Adrenal gland (tissue), 12 donors: Measurements from ENCODE around the gene CASP14. TPM values are rescaled to one million over a fixed set of nuclear protein-coding genes. Genes with fewer than 3 reads are reported as not detected.

Source experiments
- DNase-seq, 7 donors: peaks; one replicate each; pipeline ENCODE4 v3.0.0-alpha.2; 2019 to 2020
- H3K27ac ChIP-seq, 5 donors: fragments of 200-600 bp; sonication (generic) in 4 of 5; 1 replicate in 3 of 5; 2 replicates in 2 of 5; pipeline versions ENCODE4 v1.5.1 to v1.8.0; 2016 to 2020; ENCODE audit warnings: mild to moderate bottlenecking in 1 of 5
- H3K27me3 ChIP-seq: fragments of 200-600 bp; 2 replicates; pipeline ENCODE4 v1.8.0; 2021
- H3K36me3 ChIP-seq, 2 donors: fragments of 200-600 bp; replicated peaks in 1 of 2; 1 replicate in 1 of 2; 2 replicates in 1 of 2; pipeline versions ENCODE4 v1.5.1 to v1.8.0; 2018 to 2022
- H3K4me1 ChIP-seq, 2 donors: fragments of 200-600 bp; replicated peaks in 1 of 2; 1 replicate in 1 of 2; 2 replicates in 1 of 2; pipeline versions ENCODE4 v1.5.1 to v1.8.0; 2018 to 2021
- H3K4me3 ChIP-seq, 4 donors: fragments of 200-600 bp; sonication (generic) in 3 of 4; one replicate each; pipeline ENCODE4 v1.5.1; 2016 to 2018
- H3K9me3 ChIP-seq, 3 donors: fragments of 200-600 bp; sonication (generic) in 1 of 3; replicated peaks in 1 of 3; 1 replicate in 2 of 3; 2 replicates in 1 of 3; pipeline versions ENCODE4 v1.5.1 to v1.8.0; 2016 to 2021
- CTCF ChIP-seq, 6 experiments: fragments of 450-650 bp in 4 of 6; fragments of 200-600 bp in 2 of 6; sonication (generic) in 1 of 6; IDR thresholded peaks; 1 replicate in 5 of 6; 2 replicates in 1 of 6; pipeline versions ENCODE4 v1.5.1 to v1.8.0; 2016 to 2021; ENCODE audit warnings: antibody characterized with exemption in 6 of 6, mild to moderate bottlenecking in 2 of 6, moderate library complexity in 1 of 6
- POLR2A ChIP-seq, 2 donors: fragments of 450-650 bp; IDR thresholded peaks; one replicate each; pipeline ENCODE4 v1.6.1; 2017; ENCODE audit warnings: antibody characterized with exemption in 2 of 2, mild to moderate bottlenecking in 2 of 2, moderate library complexity in 1 of 2
- WGBS, 4 donors: extraction: QIAGEN DNeasy Blood & Tissue Kit in 2 of 4; methylation state at CpG; one replicate each; pipeline versions ENCODE4 v1.1.5 to v1.1.7; 2013 to 2017; 5-methylcytosine and 5-hydroxymethylcytosine counted together
- intact Hi-C, 2 donors: fragments of 100-400 bp; cut with DNase I; formaldehyde crosslinking; loops; one replicate each; pipeline versions ENCODE4 v1.14.1 to v1.15.0; 2022 to 2023
- polyA plus RNA-seq, 3 donors: library from polyadenylated mRNA; stranded (reverse); fragments of 200-250 nt in 2 of 3; fragments of 350-450 nt in 1 of 3; fragmentation: Illumina TruSeq in 1 of 3; extraction: RNeasy Lipid Tissue Mini Kit (QIAGEN cat#74804) in 1 of 3; gene quantifications; one replicate each; pipeline ENCODE4 v1.2.3, GENCODE V29; 2013 to 2014
- total RNA-seq, 9 donors: library from RNA; depleted of rRNA in 4 of 9; stranded (reverse); fragments of >200 nt in 4 of 9; fragments of 120-200 nt in 1 of 9; fragmentation: NEBNext Ultra II Directional in 1 of 9; extraction: Animal tissue kit (Norgen Biotek cat#: 25700) in 1 of 9; gene quantifications; one replicate each; pipeline versions ENCODE4 v1.1.0 to v1.2.4, GENCODE V29; 2013 to 2023
- donor health status: healthy with polysubstance abuse.
- donor health status: Bipolar disorder and iron deficiency.
- donor health status: DM: yes; HTN: yes; CAD: no.
- donor health status: DM: no; HTN: no; CAD: no.
- donor health status: DM: no; HTN: no; CAD: no.
- donor health status: DM: yes; HTN: yes; CAD: no.

CASP14 gene
- total and polyA plus RNA-seq, 12 donors: not detected

- WGBS, 4 donors: 46 to 56% (median 49%) methylated on average over 4 of the region's 4 CpGs
- H3K4me1 ChIP-seq: no peaks in the 10 kb centered on the region
Measured at GRCh38 chr19:15037586-15037985, 11.7 kb upstream of the CASP14 start.

GRCh38 chr19:15038294-15038693, 11.0 kb upstream of the CASP14 start:
- H3K4me1 ChIP-seq: no peaks in the 10 kb centered on the region
- no peak for TF ChIP-seq CTCF (IDR thresholded peaks at IDR 0.05)
- no peak for TF ChIP-seq POLR2A (IDR thresholded peaks at IDR 0.05)
- no peak overlapping the region for H3K4me3 ChIP-seq
- no peaks in the 10 kb centered on the region for H3K9me3 ChIP-seq
- 56 to 70% (median 63%) methylated on average over 3 of the region's 3 CpGs for WGBS, 4 donors
- H3K36me3 ChIP-seq: no peaks in the 10 kb centered on the region
- intact Hi-C loops: no loop called here
- no peak for DNase-seq
- no peak overlapping the region for H3K27ac ChIP-seq
- peaks cover 5% of the 10 kb centered on the region for H3K27me3 ChIP-seq

More at GRCh38 chr19:15037586-15037985, 11.7 kb upstream of the CASP14 start:
- no peak overlapping the region for H3K27ac ChIP-seq
- H3K9me3 ChIP-seq: no peaks in the 10 kb centered on the region
- intact Hi-C loops: no loop called here
- H3K36me3 ChIP-seq: no peaks in the 10 kb centered on the region
- peaks cover 5% of the 10 kb centered on the region for H3K27me3 ChIP-seq
- no peak for TF ChIP-seq POLR2A (IDR thresholded peaks at IDR 0.05)
- TF ChIP-seq CTCF (IDR thresholded peaks at IDR 0.05): no peak
- no peak for DNase-seq
- H3K4me3 ChIP-seq: no peak overlapping the region

GRCh38 chr19:15042003-15042402, 7.3 kb upstream of the CASP14 start:
- Histone ChIP-seq H3K4me1 (no peaks in the 10 kb centered on the region), H3K9me3 (no peaks in the 10 kb centered on the region), H3K36me3 (no peaks in the 10 kb centered on the region), H3K27ac (no peak overlapping the region), H3K27me3 (peaks cover 5% of the 10 kb centered on the region), H3K4me3 (no peak overlapping the region)
- WGBS, 4 donors: 57 to 85% (median 78%) methylated on average over 1 of the region's 1 CpG
- intact Hi-C loops: no loop called here
- no peak for DNase-seq
- TF ChIP-seq CTCF (IDR thresholded peaks at IDR 0.05) (no peak), POLR2A (IDR thresholded peaks at IDR 0.05) (no peak)

- H3K36me3 ChIP-seq: no peaks in the 10 kb centered on the region
- WGBS, 4 donors: 65 to 86% (median 80%) methylated on average over 2 of the region's 2 CpGs
- peaks cover 5% of the 10 kb centered on the region for H3K27me3 ChIP-seq
Measured at GRCh38 chr19:15042826-15043225, 6.5 kb upstream of the CASP14 start.

More at GRCh38 chr19:15042826-15043225, 6.5 kb upstream of the CASP14 start:
- Histone ChIP-seq H3K4me1 (no peaks in the 10 kb centered on the region), H3K27ac (no peak overlapping the region), H3K9me3 (no peaks in the 10 kb centered on the region), H3K4me3 (no peak overlapping the region)
- no peak for DNase-seq
- TF ChIP-seq POLR2A (IDR thresholded peaks at IDR 0.05) (no peak), CTCF (IDR thresholded peaks at IDR 0.05) (no peak)
- intact Hi-C loops: no loop called here
